GM12878 (cell line): Measurements from ENCODE around the gene ZNF771. TPM values are rescaled to one million over a fixed set of nuclear protein-coding genes. Genes with fewer than 3 reads are reported as not detected.

Experiments
- ATAC-seq: fragments of 200-7000 bp; cut with Tn5 transposase; 3 replicates; pipeline ENCODE4 v1.9.1; 2020; ENCODE audit warnings: mild to moderate bottlenecking, moderate library complexity
- BruUV-seq: library from RNA; stranded (reverse); fragments of 400-500 nt; replicated peaks from 2 replicates; lab custom pipeline; 2021; lab: Mats Ljungman, UMichigan
- CTCF ChIA-PET: fragments of 300-600 bp; sonication (Branson Sonifier 250); formaldehyde crosslinking; extraction: SDS; loops from one replicate; lab custom pipeline; 2021; ENCODE audit warnings: inconsistent platforms; lab: Yijun Ruan, JAX
- POLR2A ChIA-PET: fragments of 350-600 bp; formaldehyde crosslinking; extraction: SDS; loops from one replicate; lab custom pipeline; 2021; ENCODE audit warnings: inconsistent platforms; lab: Charles Lee
- RAD21 ChIA-PET: fragments of 300-600 bp; sonication (Branson Sonifier 250); formaldehyde crosslinking; loops from one replicate; lab custom pipeline; 2023; ENCODE audit warnings: antibody characterized with exemption; ENCODE audit not compliant: unreplicated experiment; lab: Charles Lee
- SMC1A ChIA-PET: fragments of 300-600 bp; sonication (Branson Sonifier 250); formaldehyde crosslinking; loops from one replicate; lab custom pipeline; 2023; ENCODE audit not compliant: unreplicated experiment, uncharacterized antibody; lab: Charles Lee
- DNase-seq: peaks from one replicate; pipeline ENCODE4 v3.0.0-alpha.2; 2011; ENCODE audit warnings: low read depth, low spot score
- FAIRE-seq: peaks from 3 replicates; lab custom pipeline; 2011; peaks lifted over from hg19 to GRCh38; lab: Jason Lieb, UNC
- H2AFZ ChIP-seq: 2 replicates; pipeline ENCODE4 v1.6.0; 2011; ENCODE audit warnings: low read depth, low read length, control low read depth; ENCODE audit not compliant: control insufficient read depth
- H3K27ac ChIP-seq: 2 replicates; pipeline ENCODE4 v1.5.1; 2011; ENCODE audit warnings: control low read depth; ENCODE audit not compliant: control insufficient read depth, insufficient read depth
- H3K27me3 ChIP-seq, 2 experiments: replicated peaks in 1 of 2; 2 replicates each; pipeline versions ENCODE4 v1.6.0 to v1.6.1; 2011; ENCODE audit warnings: low read length in 1 of 2; ENCODE audit not compliant: control insufficient read depth in 2 of 2, insufficient read depth in 2 of 2
- H3K36me3 ChIP-seq, 2 experiments: 2 replicates each; pipeline ENCODE4 v1.5.1; 2011; ENCODE audit warnings: low read length in 1 of 2; ENCODE audit not compliant: control insufficient read depth in 2 of 2, insufficient read depth in 2 of 2
- H3K4me1 ChIP-seq: 2 replicates; pipeline ENCODE4 v1.6.1; 2011; ENCODE audit warnings: mild to moderate bottlenecking, low read length, moderate library complexity, mixed read lengths; ENCODE audit not compliant: control insufficient read depth, insufficient read depth
- H3K4me2 ChIP-seq: 2 replicates; pipeline ENCODE4 v1.6.0; 2011; ENCODE audit warnings: control low read depth; ENCODE audit not compliant: control insufficient read depth, insufficient read depth
- H3K4me3 ChIP-seq: fragments of 200-600 bp; sonication (generic); 2 replicates; pipeline ENCODE4 v1.5.1; 2016
- H3K79me2 ChIP-seq: 2 replicates; pipeline ENCODE4 v1.6.0; 2011; ENCODE audit warnings: low read length; ENCODE audit not compliant: control insufficient read depth, insufficient read depth
- H3K9ac ChIP-seq: 2 replicates; pipeline ENCODE4 v1.8.0; 2011; ENCODE audit warnings: low read length, control low read depth, mixed read lengths; ENCODE audit not compliant: control insufficient read depth, insufficient read depth
- H3K9me3 ChIP-seq: replicated peaks from 3 replicates; pipeline ENCODE4 v1.5.1; 2011; ENCODE audit warnings: mild to moderate bottlenecking, low read length; ENCODE audit not compliant: control insufficient read depth, insufficient read depth
- H4K20me1 ChIP-seq: 2 replicates; pipeline ENCODE4 v1.6.0; 2011; ENCODE audit not compliant: control insufficient read depth, insufficient read depth
- BACH1 ChIP-seq: fragments of 450-650 bp; IDR thresholded peaks from 2 replicates; pipeline ENCODE4 v1.6.1; 2017; ENCODE audit warnings: mild to moderate bottlenecking, borderline replicate concordance
- CBX3 ChIP-seq: fragments of 200-600 bp; sonication (generic); IDR thresholded peaks from 2 replicates; pipeline ENCODE4 v1.6.1; 2016; ENCODE audit warnings: low read depth, borderline replicate concordance
- CHD1 ChIP-seq: IDR thresholded peaks from 2 replicates; pipeline ENCODE4 v1.6.1; 2012; ENCODE audit warnings: low read depth, low read length, improper control_type of control experiment
- EZH2 ChIP-seq: IDR thresholded peaks from 2 replicates; pipeline ENCODE4 v1.6.1; 2012; ENCODE audit warnings: low read depth, mild to moderate bottlenecking, control low read depth, inconsistent platforms, low read length, borderline replicate concordance; ENCODE audit not compliant: control insufficient read depth
- FOXK2 ChIP-seq: fragments of 450-650 bp; IDR thresholded peaks from 2 replicates; pipeline ENCODE4 v1.6.1; 2017; ENCODE audit warnings: mild to moderate bottlenecking, moderate library complexity
- HDGF ChIP-seq: fragments of 450-650 bp; IDR thresholded peaks from 2 replicates; pipeline ENCODE4 v1.6.1; 2016; ENCODE audit warnings: antibody characterized with exemption
- JUND ChIP-seq: IDR thresholded peaks from 2 replicates; pipeline ENCODE4 v1.6.1; 2012; ENCODE audit warnings: low read depth, mild to moderate bottlenecking, low read length, improper control_type of control experiment, moderate library complexity
- MTA3 ChIP-seq: IDR thresholded peaks from 2 replicates; pipeline ENCODE4 v1.6.1; 2012; ENCODE audit warnings: low read length, inconsistent platforms, borderline replicate concordance
- NRF1 ChIP-seq: conservative IDR thresholded peaks from 2 replicates; pipeline ENCODE4 v1.6.1; 2011; ENCODE audit warnings: mild to moderate bottlenecking, low read depth, low read length, improper control_type of control experiment
- PAX5 ChIP-seq: IDR thresholded peaks from 2 replicates; pipeline ENCODE4 v1.6.1; 2011; ENCODE audit warnings: low read depth, low read length, borderline replicate concordance
- PKNOX1 ChIP-seq: fragments of 450-650 bp; IDR thresholded peaks from 2 replicates; pipeline ENCODE4 v1.6.1; 2016; ENCODE audit warnings: mild to moderate bottlenecking
- RAD51 ChIP-seq: fragments of 450-650 bp; IDR thresholded peaks from 2 replicates; pipeline ENCODE4 v1.6.1; 2016; ENCODE audit warnings: moderate library complexity, mild to moderate bottlenecking, inconsistent platforms
- RCOR1 ChIP-seq: conservative IDR thresholded peaks from 2 replicates; pipeline ENCODE4 v1.6.1; 2012; ENCODE audit warnings: low read depth, low read length, improper control_type of control experiment
- SMAD5 ChIP-seq: IDR thresholded peaks from 2 replicates; pipeline ENCODE4 v1.6.1; 2016; ENCODE audit warnings: antibody characterized with exemption, low read depth
- SMARCA5 ChIP-seq: fragments of 450-650 bp; IDR thresholded peaks from 2 replicates; pipeline ENCODE4 v1.6.1; 2017; ENCODE audit warnings: mild to moderate bottlenecking
- TBL1XR1 ChIP-seq: IDR thresholded peaks from 2 replicates; pipeline ENCODE4 v1.6.1; 2012; ENCODE audit warnings: low read depth, low read length, improper control_type of control experiment
- ZNF274 ChIP-seq: IDR thresholded peaks from one replicate; pipeline ENCODE4 v1.8.0; 2011; ENCODE audit not compliant: insufficient read length, insufficient read depth
- WGBS: methylation state at CpG from one replicate; pipeline ENCODE4 v1.1.6; 2016; ENCODE audit warnings: low lambda C conversion rate; ENCODE audit not compliant: insufficient replicate concordance, insufficient coverage; ENCODE audit errors: missing lambda C conversion rate; 5-methylcytosine and 5-hydroxymethylcytosine counted together
- in situ Hi-C: fragments of 300-500 bp; cut with MboI; formaldehyde crosslinking; loops from 9 replicates; pipeline ENCODE4 v1.14.3; 2018; ENCODE audit warnings: mixed read lengths
- intact Hi-C: fragments of 100-400 bp; cut with micrococcal nuclease; formaldehyde crosslinking; loops from one replicate; pipeline ENCODE4 v1.14.2; 2022; ENCODE audit not compliant: unreplicated experiment
- polyA plus RNA-seq, 11 experiments: library from polyadenylated mRNA; depleted of rRNA in 4 of 11; unstranded in 6 of 11; stranded (reverse) in 5 of 11; fragments of >200 nt; fragmentation: Nextera tagmentation in 4 of 11; fragmentation: Illumina TruSeq in 1 of 11; extraction: Ambion mirVana in 4 of 11; extraction: Trizol in 1 of 11; gene quantifications; 1 replicate in 1 of 11; 2 replicates in 10 of 11; pipeline versions ENCODE4 v1.2.1 to v1.2.3, GENCODE V29; 2011 to 2016; ENCODE audit warnings: inconsistent platforms in 2 of 11, missing spikeins in 2 of 11, low read depth in 1 of 11
- total RNA-seq, 4 experiments: library from RNA; depleted of rRNA in 3 of 4; stranded (reverse); fragments of >200 nt in 3 of 4; fragmentation: Illumina TruSeq in 1 of 4; extraction: Trizol in 1 of 4; gene quantifications; 2 replicates each; pipeline versions ENCODE4 v1.2.1 to v1.2.3, GENCODE V29; 2013 to 2021

ZNF771 gene
- total and polyA plus RNA-seq, 10 of the 15 experiments (the other 5 are each of a cell fraction or from before 2014, with no cell fraction given), result 0.98 to 7.6 (median 3.7) TPM

GRCh38 chr16:30434852-30435251 is 27.4 kb downstream of the ZNF771 start:
- 47% methylated on average over 4 of the region's 4 CpGs for WGBS
- Histone ChIP-seq H3K4me3 (no peak overlapping the region), H3K36me3 (no peaks in the 10 kb centered on the region), H3K79me2 (peaks cover 2% of the 10 kb centered on the region), H3K27ac (no peak overlapping the region), H4K20me1 (no peaks in the 10 kb centered on the region), H3K4me2 (no peak overlapping the region), H2AFZ (no peak overlapping the region), H3K4me1 (peaks cover 16% of the 10 kb centered on the region), H3K9me3 (no peaks in the 10 kb centered on the region), H3K9ac (no peak overlapping the region)
- SMC1A ChIA-PET, result no interaction called here
- in situ Hi-C loops, result no loop called here
- CTCF ChIA-PET, result interaction anchor here (0.9 kb wide), 1 partner anchor 101 kb away, joined by 3 read pairs; no protein-coding TSS in a partner anchor
- intact Hi-C loops, result no loop called here
- no TSS peak for BruUV-seq
- RAD21 ChIA-PET, result interaction anchor here (1.6 kb wide), 1 partner anchor 101 kb away, joined by 5 read pairs; the partner anchor contains the start of gene ZNF747
- no peak for FAIRE-seq
- POLR2A ChIA-PET, result interaction anchor here (0.6 to 1.3 kb wide), 5 partner anchors 14 to 328 kb away, joined by 3 to 4 read pairs (median 3); no protein-coding TSS in a partner anchor
- ATAC-seq, result no peak
- no peak for TF ChIP-seq BACH1
- no peak for TF ChIP-seq RCOR1
- TF ChIP-seq EZH2, result no peak
- TF ChIP-seq RAD51, result no peak
- no peak for TF ChIP-seq TBL1XR1
- TF ChIP-seq CHD1, result no peak
- TF ChIP-seq, all 136 proteins: peak for 0
- no peaks in the 10 kb centered on the region for H3K27me3 ChIP-seq
- DNase-seq, result no peak

GRCh38 chr16:30437511-30438046 is 30.2 kb downstream of the ZNF771 start:
- Histone ChIP-seq H4K20me1 (no peaks in the 10 kb centered on the region), H3K4me2 (no peak overlapping the region), H2AFZ (no peak overlapping the region), H3K9me3 (no peaks in the 10 kb centered on the region), H3K9ac (no peak overlapping the region), H3K4me1 (peaks cover 9% of the 10 kb centered on the region), H3K79me2 (no peaks in the 10 kb centered on the region), H3K27me3 (no peaks in the 10 kb centered on the region), H3K36me3 (no peaks in the 10 kb centered on the region), H3K27ac (no peak overlapping the region), H3K4me3 (no peak overlapping the region)
- ATAC-seq (no peak), DNase-seq (no peak), FAIRE-seq (no peak)
- intact Hi-C loops (no loop called here), in situ Hi-C loops (no loop called here)
- SMC1A ChIA-PET, result interaction anchor here (0.8 to 1.6 kb wide), 6 partner anchors 8 to 222 kb away, joined by 3 to 4 read pairs (median 4); partner anchors contain the start of genes DCTPP1, FBRS and ZNF747
- 67% methylated on average over 3 of the region's 3 CpGs for WGBS
- no TSS peak for BruUV-seq
- CTCF ChIA-PET, result interaction anchor here (2.8 kb wide), 1 partner anchor 12 kb away, joined by 13 read pairs; no protein-coding TSS in a partner anchor
- POLR2A ChIA-PET, result interaction anchor here (0.6 to 2.6 kb wide), 3 partner anchors 7 to 327 kb away, joined by 3 to 6 read pairs (median 4); partner anchors contain the start of gene DCTPP1
- RAD21 ChIA-PET, result interaction anchor here (1.2 kb wide), 1 partner anchor 24 kb away, joined by 3 read pairs; no protein-coding TSS in a partner anchor
- no peak for TF ChIP-seq SMAD5
- no peak for TF ChIP-seq JUND
- no peak for TF ChIP-seq PAX5
- no peak for TF ChIP-seq FOXK2
- no peak for TF ChIP-seq CBX3
- no peak for TF ChIP-seq MTA3
- TF ChIP-seq PKNOX1, result no peak
- no peak for TF ChIP-seq HDGF
- TF ChIP-seq EZH2, result no peak
- TF ChIP-seq NRF1, result no peak
- TF ChIP-seq ZNF274, result no peak
- TF ChIP-seq SMARCA5, result no peak
